T-cell (primary cell): Measurements from ENCODE around the gene LMO2. TPM values are rescaled to one million over a fixed set of nuclear protein-coding genes. Genes with fewer than 3 reads are reported as not detected.

Experiments used
- ATAC-seq, 4 experiments: fragments of 200-7000 bp in 3 of 4; fragments of 150-1000 bp in 1 of 4; cut with Tn5 transposase; replicated peaks in 1 of 4; 1 replicate in 3 of 4; 2 replicates in 1 of 4; pipeline ENCODE4 v1.10.0; 2021; ENCODE audit warnings: moderate library complexity in 3 of 4, mild to moderate bottlenecking in 2 of 4, moderate number of reproducible peaks in 1 of 4
- CTCF ChIA-PET, 2 donors: fragments of 300-600 bp; sonication (Branson Sonifier 250); formaldehyde crosslinking; loops; one replicate each; lab custom pipeline; 2022; ENCODE audit warnings: antibody characterized with exemption in 2 of 2; lab: Charles Lee
- POLR2A ChIA-PET, 2 donors: fragments of 300-600 bp; sonication (Branson Sonifier 250); formaldehyde crosslinking; loops; one replicate each; lab custom pipeline; 2022; ENCODE audit warnings: antibody characterized with exemption in 2 of 2; lab: Charles Lee
- DNase-seq, 35 experiments: peaks; one replicate each; pipeline versions ENCODE4 v3.0.0 to v3.0.0-alpha.2; 2013 to 2023
- H3K27ac ChIP-seq: one replicate; pipeline ENCODE4 v1.5.1; 2013; ENCODE audit warnings: low read length
- H3K27me3 ChIP-seq, 2 experiments: replicated peaks in 1 of 2; 1 replicate in 1 of 2; 2 replicates in 1 of 2; pipeline versions ENCODE4 v1.6.1 to v1.7.0; 2013; ENCODE audit warnings: low read length in 1 of 2, mixed read lengths in 1 of 2; ENCODE audit not compliant: control insufficient read depth in 2 of 2, insufficient read depth in 2 of 2; ENCODE audit errors: extremely low read depth in 1 of 2
- H3K36me3 ChIP-seq, 2 donors: 1 replicate in 1 of 2; 2 replicates in 1 of 2; pipeline versions ENCODE4 v1.6.1 to v1.7.0; 2013; ENCODE audit warnings: low read length in 1 of 2; ENCODE audit not compliant: control insufficient read depth in 2 of 2, insufficient read depth in 1 of 2; ENCODE audit errors: extremely low read depth in 1 of 2
- H3K4me1 ChIP-seq, 2 experiments: 1 replicate in 1 of 2; 2 replicates in 1 of 2; pipeline versions ENCODE4 v1.6.1 to v1.7.0; 2013; ENCODE audit warnings: low read length in 2 of 2, mixed read lengths in 1 of 2; ENCODE audit not compliant: insufficient read depth in 2 of 2, control insufficient read depth in 1 of 2; ENCODE audit errors: extremely low read depth in 1 of 2
- H3K4me3 ChIP-seq, 2 donors: 1 replicate in 1 of 2; 2 replicates in 1 of 2; pipeline versions ENCODE4 v1.5.1 to v1.7.0; 2013; ENCODE audit warnings: mild to moderate bottlenecking in 2 of 2, low read length in 1 of 2, moderate library complexity in 1 of 2; ENCODE audit not compliant: control insufficient read depth in 1 of 2; ENCODE audit errors: extremely low read depth in 1 of 2
- H3K9me3 ChIP-seq: 2 replicates; pipeline ENCODE4 v1.7.0; 2013
- H3K27ac Mint-ChIP-seq, 2 donors: one replicate each; pipeline ENCODE4 v1.8.0; 2020 to 2021; ENCODE audit warnings: mild to moderate bottlenecking in 2 of 2, mixed read lengths in 2 of 2
- H3K27me3 Mint-ChIP-seq, 2 donors: one replicate each; pipeline ENCODE4 v1.8.0; 2021 to 2022; ENCODE audit warnings: mixed read lengths in 2 of 2
- H3K36me3 Mint-ChIP-seq: one replicate; pipeline ENCODE4 v1.8.0; 2021; ENCODE audit warnings: mixed read lengths
- H3K4me1 Mint-ChIP-seq, 3 donors: one replicate each; pipeline ENCODE4 v1.8.0; 2020 to 2022; ENCODE audit warnings: mixed read lengths in 3 of 3, mild to moderate bottlenecking in 1 of 3
- H3K4me3 Mint-ChIP-seq, 3 donors: one replicate each; pipeline ENCODE4 v1.8.0; 2020 to 2022; ENCODE audit warnings: mild to moderate bottlenecking in 3 of 3, mixed read lengths in 3 of 3, moderate library complexity in 3 of 3
- H3K9me3 Mint-ChIP-seq, 3 donors: one replicate each; pipeline ENCODE4 v1.8.0; 2020 to 2022; ENCODE audit warnings: mixed read lengths in 3 of 3
- WGBS: methylation state at CpG from one replicate; pipeline ENCODE4 v1.1.5; 2013; ENCODE audit warnings: missing lambda C conversion rate; ENCODE audit not compliant: insufficient coverage; 5-methylcytosine and 5-hydroxymethylcytosine counted together
- total RNA-seq, 35 experiments: library from RNA in 6 of 35; stranded (reverse) in 6 of 35; fragments of 120-200 nt in 1 of 35; gene quantifications; one replicate each; pipeline versions ENCODE4 v1.2.1 to v1.2.4 and lab custom pipeline; 2013 to 2026

LMO2 gene
- total RNA-seq, 5 donors from 2014 or later (not counting 1 experiment from before 2014, with no cell fraction given) = 0.85 to 2.7 (median 1.6) TPM

GRCh38 chr11:33864479-33864878, 27.4 kb downstream of the LMO2 start:
- ATAC-seq (no peak), DNase-seq (no peak)
- Mint-ChIP-seq H3K36me3 (no peaks in the 10 kb centered on the region), H3K4me3 (no peak overlapping the region), H3K4me1 (peaks cover 6 to 13% (median 9%) of the 10 kb centered on the region in 3 donors), H3K9me3 (no peaks in the 10 kb centered on the region), H3K27ac (no peak overlapping the region), H3K27me3 (peaks cover 34 to 56% of the 10 kb centered on the region in 2 donors)
- Histone ChIP-seq H3K27ac (no peak overlapping the region), H3K4me1 (peaks cover 5 to 7% of the 10 kb centered on the region in 2 experiments), H3K9me3 (no peaks in the 10 kb centered on the region), H3K36me3 (no peaks in the 10 kb centered on the region), H3K27me3 (peaks cover 0 to 54% of the 10 kb centered on the region in 2 experiments), H3K4me3 (no peak overlapping the region)
- CTCF ChIA-PET = interaction anchor here in 1 of 2 donors (0.6 kb wide), 1 partner anchor 36 kb away, joined by 4 read pairs; no protein-coding TSS in a partner anchor
- POLR2A ChIA-PET = no interaction called here
- WGBS = 86% methylated on average over 16 of the region's 16 CpGs

GRCh38 chr11:33863418-33864172, 28.3 kb downstream of the LMO2 start:
- Mint-ChIP-seq H3K4me1 (peaks cover 6 to 11% (median 8%) of the 10 kb centered on the region in 3 donors), H3K36me3 (no peaks in the 10 kb centered on the region), H3K4me3 (no peak overlapping the region), H3K27ac (no peak overlapping the region), H3K27me3 (peaks cover 42 to 56% of the 10 kb centered on the region in 2 donors), H3K9me3 (no peaks in the 10 kb centered on the region)
- ChIA-PET POLR2A (no interaction called here), CTCF (interaction anchor here (0.6 to 1.4 kb wide), 6 partner anchors 15 to 832 kb away, joined by 3 to 6 read pairs (median 4); no protein-coding TSS in a partner anchor)
- ATAC-seq (no peak), DNase-seq (no peak)
- no peaks in the 10 kb centered on the region for H3K36me3 ChIP-seq
- no peaks in the 10 kb centered on the region for H3K9me3 ChIP-seq
- peaks cover 0 to 54% of the 10 kb centered on the region in 2 experiments for H3K27me3 ChIP-seq
- no peak overlapping the region for H3K4me3 ChIP-seq
- WGBS = 70% methylated on average over 4 of the region's 7 CpGs
- H3K4me1 ChIP-seq = peaks cover 3 to 4% of the 10 kb centered on the region in 2 experiments
- no peak overlapping the region for H3K27ac ChIP-seq

GRCh38 chr11:33861941-33862589, 29.8 kb downstream of the LMO2 start:
- Mint-ChIP-seq H3K27ac (no peak overlapping the region), H3K4me3 (no peak overlapping the region), H3K4me1 (no peaks in the 10 kb centered on the region), H3K9me3 (no peaks in the 10 kb centered on the region), H3K27me3 (peaks cover 31 to 49% of the 10 kb centered on the region in 2 donors), H3K36me3 (no peaks in the 10 kb centered on the region)
- POLR2A ChIA-PET = interaction anchor here in 1 of 2 donors (0.6 kb wide), 1 partner anchor 1533 kb away, joined by 4 read pairs; no protein-coding TSS in a partner anchor
- DNase-seq = no peak
- no peaks in the 10 kb centered on the region for H3K36me3 ChIP-seq
- H3K27me3 ChIP-seq = peaks cover 0 to 55% of the 10 kb centered on the region in 2 experiments
- H3K4me1 ChIP-seq = no peaks in the 10 kb centered on the region
- WGBS = 82% methylated on average over 3 of the region's 6 CpGs
- H3K4me3 ChIP-seq = no peak overlapping the region
- H3K27ac ChIP-seq = no peak overlapping the region
- no peaks in the 10 kb centered on the region for H3K9me3 ChIP-seq
- CTCF ChIA-PET = interaction anchor here in 1 of 2 donors (3.4 kb wide), 1 partner anchor 126 kb away, joined by 18 read pairs; no protein-coding TSS in a partner anchor
- no peak for ATAC-seq

- Histone ChIP-seq H3K27ac (no peak overlapping the region), H3K4me3 (no peak overlapping the region), H3K36me3 (no peaks in the 10 kb centered on the region), H3K9me3 (no peaks in the 10 kb centered on the region), H3K27me3 (peaks cover 0 to 52% of the 10 kb centered on the region in 2 experiments), H3K4me1 (no peaks in the 10 kb centered on the region)
- Mint-ChIP-seq H3K4me3 (no peak overlapping the region), H3K4me1 (no peaks in the 10 kb centered on the region), H3K36me3 (no peaks in the 10 kb centered on the region), H3K27ac (no peak overlapping the region), H3K9me3 (no peaks in the 10 kb centered on the region), H3K27me3 (peaks cover 31 to 51% of the 10 kb centered on the region in 2 donors)
- ATAC-seq = no peak
- ChIA-PET POLR2A (no interaction called here), CTCF (interaction anchor here (0.8 to 3.4 kb wide), 2 partner anchors 9 to 126 kb away, joined by 3 to 18 read pairs; no protein-coding TSS in a partner anchor)
- 87% methylated on average over 4 of the region's 6 CpGs for WGBS
- no peak for DNase-seq
These were observed 30.5 kb downstream of the LMO2 start for GRCh38 chr11:33861386-33861785.

DNA sequence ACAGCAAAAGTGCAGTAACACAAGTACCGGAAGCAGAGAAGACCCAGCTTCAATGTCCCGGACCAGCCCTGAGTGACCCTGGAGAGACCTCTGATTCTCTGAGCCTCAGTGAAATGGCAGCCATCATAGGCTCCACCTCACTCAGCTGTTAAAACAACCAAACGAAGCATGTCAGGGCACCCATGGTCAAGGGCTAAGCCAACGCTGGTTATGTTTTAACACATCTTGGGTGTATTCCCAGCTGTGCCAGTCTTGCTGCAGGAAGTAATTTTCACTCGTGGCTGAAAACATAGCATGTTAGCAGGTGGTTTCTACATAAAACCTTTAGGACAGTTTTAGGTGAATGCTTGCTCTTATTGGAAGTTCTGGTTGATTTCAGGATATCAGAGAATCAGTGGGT, 30.9 kb downstream of the LMO2 start:
- Mint-ChIP-seq H3K27me3 (peaks cover 30 to 52% of the 10 kb centered on the region in 2 donors), H3K9me3 (no peaks in the 10 kb centered on the region), H3K36me3 (no peaks in the 10 kb centered on the region), H3K27ac (no peak overlapping the region), H3K4me1 (no peaks in the 10 kb centered on the region), H3K4me3 (no peak overlapping the region)
- DNase-seq = no peak
- Histone ChIP-seq H3K9me3 (no peaks in the 10 kb centered on the region), H3K4me3 (no peak overlapping the region), H3K27ac (no peak overlapping the region), H3K36me3 (no peaks in the 10 kb centered on the region), H3K27me3 (peaks cover 0 to 50% of the 10 kb centered on the region in 2 experiments), H3K4me1 (no peaks in the 10 kb centered on the region)
- no peak for ATAC-seq
- ChIA-PET CTCF (interaction anchor here (0.6 to 3.4 kb wide), 3 partner anchors 8 to 149 kb away, joined by 3 to 18 read pairs (median 5); no protein-coding TSS in a partner anchor), POLR2A (no interaction called here)
- WGBS = 74% methylated on average over 5 of the region's 5 CpGs

DNA sequence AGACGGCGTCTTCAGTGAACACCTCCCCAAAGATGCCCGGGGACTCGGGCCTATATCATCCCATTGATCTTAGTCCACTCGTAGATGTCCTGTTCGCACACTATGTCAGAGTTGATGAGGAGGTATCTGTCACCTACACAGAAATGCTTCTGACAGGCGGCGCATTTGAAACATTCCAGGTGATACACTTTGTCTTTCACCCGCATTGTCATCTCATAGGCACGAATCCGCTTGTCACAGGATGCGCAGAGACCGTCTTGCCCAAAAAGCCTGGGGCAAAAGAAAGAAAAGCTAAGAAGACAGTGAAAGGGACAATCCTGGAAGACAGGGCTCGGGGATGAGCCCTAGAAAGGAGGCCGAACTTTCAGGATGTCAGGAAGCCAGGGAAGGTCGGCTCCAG, 32.6 kb downstream of the LMO2 start:
- no peak overlapping the region for H3K27ac Mint-ChIP-seq
- H3K4me1 ChIP-seq = no peaks in the 10 kb centered on the region
- no peaks in the 10 kb centered on the region for H3K36me3 ChIP-seq
- no peaks in the 10 kb centered on the region for H3K9me3 ChIP-seq
- no peaks in the 10 kb centered on the region for H3K36me3 Mint-ChIP-seq
- no peak for ATAC-seq
- H3K4me3 Mint-ChIP-seq = no peak overlapping the region
- H3K27me3 Mint-ChIP-seq = peaks cover 24 to 49% of the 10 kb centered on the region in 2 donors
- ChIA-PET POLR2A (no interaction called here), CTCF (interaction anchor here in 1 of 2 donors (0.5 to 3.4 kb wide), 2 partner anchors 128 to 234 kb away, joined by 4 to 18 read pairs; no protein-coding TSS in a partner anchor)
- H3K27me3 ChIP-seq = peaks cover 0 to 49% of the 10 kb centered on the region in 2 experiments
- H3K4me3 ChIP-seq = no peak overlapping the region
- WGBS = 90% methylated on average over 10 of the region's 16 CpGs
- H3K27ac ChIP-seq = no peak overlapping the region
- no peaks in the 10 kb centered on the region for H3K4me1 Mint-ChIP-seq
- no peaks in the 10 kb centered on the region for H3K9me3 Mint-ChIP-seq
- no peak for DNase-seq
